Gastrocnemius medialis (tissue), 4 donors: ENCODE results near the gene CBFA2T2.

Source experiments
- POLR2A ChIP-seq, 2 donors: fragments of 450-650 bp; IDR thresholded peaks; one replicate each; pipeline ENCODE4 v1.6.1; 2017; ENCODE audit warnings: antibody characterized with exemption in 2 of 2, mild to moderate bottlenecking in 2 of 2, moderate library complexity in 2 of 2
- TF ChIP-seq, protein P1 (sequence below), 5 experiments: fragments of 450-650 bp in 3 of 5; fragments of 200-600 bp in 2 of 5; sonication (generic) in 2 of 5; IDR thresholded peaks in 4 of 5; conservative IDR thresholded peaks in 1 of 5; 1 replicate in 4 of 5; 2 replicates in 1 of 5; pipeline ENCODE4 v1.5.1; 2016 to 2019; ENCODE audit warnings: antibody characterized with exemption in 5 of 5, mild to moderate bottlenecking in 3 of 5, moderate library complexity in 3 of 5

DNA sequence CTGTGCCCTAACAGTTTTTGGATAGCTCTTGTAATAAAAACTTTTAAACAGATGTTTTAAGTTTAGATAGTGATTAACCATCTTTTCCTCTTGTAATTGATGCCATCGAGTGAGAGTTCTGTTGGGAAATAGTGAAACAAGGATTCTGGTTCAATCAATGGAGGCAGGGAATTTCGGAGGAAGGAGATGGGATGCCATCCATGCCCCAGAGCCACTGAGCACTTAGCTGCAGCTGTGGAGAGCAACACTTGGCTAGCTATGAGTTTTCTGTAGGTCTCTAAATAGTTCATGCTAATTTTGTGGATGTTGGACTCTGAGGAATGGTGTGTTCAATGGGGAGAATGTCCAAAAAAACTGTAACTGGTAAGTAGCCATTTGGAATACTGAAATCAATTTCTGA is 16.7 kb downstream of the CBFA2T2 start:
- TF ChIP-seq, protein P1, sequence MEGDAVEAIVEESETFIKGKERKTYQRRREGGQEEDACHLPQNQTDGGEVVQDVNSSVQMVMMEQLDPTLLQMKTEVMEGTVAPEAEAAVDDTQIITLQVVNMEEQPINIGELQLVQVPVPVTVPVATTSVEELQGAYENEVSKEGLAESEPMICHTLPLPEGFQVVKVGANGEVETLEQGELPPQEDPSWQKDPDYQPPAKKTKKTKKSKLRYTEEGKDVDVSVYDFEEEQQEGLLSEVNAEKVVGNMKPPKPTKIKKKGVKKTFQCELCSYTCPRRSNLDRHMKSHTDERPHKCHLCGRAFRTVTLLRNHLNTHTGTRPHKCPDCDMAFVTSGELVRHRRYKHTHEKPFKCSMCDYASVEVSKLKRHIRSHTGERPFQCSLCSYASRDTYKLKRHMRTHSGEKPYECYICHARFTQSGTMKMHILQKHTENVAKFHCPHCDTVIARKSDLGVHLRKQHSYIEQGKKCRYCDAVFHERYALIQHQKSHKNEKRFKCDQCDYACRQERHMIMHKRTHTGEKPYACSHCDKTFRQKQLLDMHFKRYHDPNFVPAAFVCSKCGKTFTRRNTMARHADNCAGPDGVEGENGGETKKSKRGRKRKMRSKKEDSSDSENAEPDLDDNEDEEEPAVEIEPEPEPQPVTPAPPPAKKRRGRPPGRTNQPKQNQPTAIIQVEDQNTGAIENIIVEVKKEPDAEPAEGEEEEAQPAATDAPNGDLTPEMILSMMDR (IDR thresholded peaks at IDR 0.05 in 4 of 5, conservative IDR thresholded peaks at IDR 0.05 in 1 of 5), result no peak
- no peak for TF ChIP-seq POLR2A (IDR thresholded peaks at IDR 0.05)
